RCC 7860 (cell line): ENCODE measurements around the gene LMBRD2.

Source experiments
- DNase-seq: peaks from one replicate; pipeline ENCODE4 v3.0.0-alpha.2; 2015; ENCODE audit warnings: low spot score
- FAIRE-seq: peaks from 2 replicates; lab custom pipeline; 2012; peaks lifted over from hg19 to GRCh38; lab: Jason Lieb, UNC

The LMBRD2 gene

DNA sequence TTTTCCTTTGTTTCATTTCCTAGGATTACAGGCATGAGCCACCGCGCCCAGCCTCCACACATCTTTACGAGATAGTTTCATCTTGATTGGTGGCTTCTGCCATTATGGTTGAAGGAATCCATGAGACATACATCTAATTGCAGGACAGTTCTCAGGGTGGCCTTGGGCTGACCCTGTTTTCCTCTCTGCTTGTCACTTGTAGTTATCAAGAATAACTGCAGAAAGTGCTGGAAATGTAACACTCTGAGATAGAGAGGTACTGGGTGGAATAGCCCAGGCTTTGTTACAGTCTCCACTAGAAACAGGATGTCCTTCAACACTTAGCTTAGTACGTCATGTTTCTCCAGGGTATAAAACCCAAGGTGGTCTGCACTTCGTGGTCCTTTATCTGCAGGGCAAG is 95.7 kb downstream of the LMBRD2 start:
- no peak for FAIRE-seq
- no peak for DNase-seq

GRCh38 chr5:36054647-36055046 is 97.0 kb downstream of the LMBRD2 start:
- peak; percentile 86 for FAIRE-seq
- DNase-seq, result no peak

DNA sequence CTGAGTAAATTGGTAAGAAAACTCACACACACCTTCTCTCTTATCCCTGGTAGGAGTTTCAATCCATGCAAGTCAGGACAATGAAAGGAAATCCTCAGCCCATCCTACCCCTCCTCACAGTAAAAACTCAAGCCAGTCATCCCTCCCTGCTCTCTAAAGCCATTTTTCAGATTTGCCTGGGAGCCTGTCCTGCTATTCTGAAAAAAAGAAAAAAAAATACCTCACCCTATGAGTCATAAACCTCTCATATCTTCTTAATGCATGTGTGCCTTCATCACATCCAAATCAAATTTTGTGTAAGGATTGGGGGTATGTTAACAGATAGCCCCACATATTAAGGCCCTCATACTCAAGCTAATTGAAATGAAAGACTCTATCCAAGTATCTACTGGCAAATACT is 99.1 kb downstream of the LMBRD2 start:
- FAIRE-seq (no peak), DNase-seq (no peak)

DNA sequence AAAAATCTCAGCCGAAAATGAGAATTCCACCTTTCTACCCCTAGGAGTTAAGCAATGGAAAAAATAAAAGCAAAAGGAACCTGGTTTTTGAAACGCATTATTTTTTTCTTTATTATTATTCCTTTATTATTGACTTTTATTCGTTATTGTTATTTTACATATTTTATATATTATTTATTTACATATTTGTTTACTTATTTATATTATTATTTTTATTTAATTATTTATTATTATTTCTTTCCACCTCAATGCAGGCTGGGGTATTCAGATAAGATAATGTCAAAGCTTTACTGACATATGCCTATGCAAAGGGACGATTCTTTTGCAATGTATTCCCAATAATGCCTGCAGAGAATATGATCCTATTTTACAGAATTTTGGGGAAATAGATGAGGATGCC is 101.7 kb downstream of the LMBRD2 start:
- peak; percentile 71 for FAIRE-seq
- no peak for DNase-seq
